ENCODE results near the gene KTI12. TPM values are rescaled to one million over a fixed set of nuclear protein-coding genes. Genes with fewer than 3 reads are reported as not detected.
"Not testable (repeated sequence)": the region's sequence is repeated elsewhere in the genome, so short reads cannot be mapped to it uniquely, and the experiment has no call there.

Gene KTI12
- total RNA-seq, 1 donor from 2014 or later = 3.1 TPM

DNA sequence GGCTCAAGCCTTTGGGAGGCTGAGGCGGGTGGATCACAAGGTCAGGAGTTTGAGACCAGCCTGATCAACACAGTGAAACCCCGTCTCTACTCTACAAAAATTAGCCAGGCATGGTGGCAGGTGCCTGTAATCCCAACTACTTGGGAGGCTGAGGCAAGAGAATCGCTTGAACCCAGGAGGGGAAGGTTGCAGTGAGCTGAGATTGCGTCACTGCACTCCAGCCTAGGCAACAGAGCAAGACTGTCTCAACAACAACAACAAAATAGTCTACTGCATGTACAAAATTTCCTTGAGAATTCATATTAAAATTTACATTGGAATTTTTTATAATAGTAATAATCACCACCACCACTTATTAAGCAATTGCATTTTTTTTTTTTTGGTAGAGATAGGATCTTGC, 15.7 kb upstream of the KTI12 start:
- DNase-seq (ENCODE audit: missing footprints); intact Hi-C loops (cut with DNase I); ATAC-seq: not testable (repeated sequence)

DNA sequence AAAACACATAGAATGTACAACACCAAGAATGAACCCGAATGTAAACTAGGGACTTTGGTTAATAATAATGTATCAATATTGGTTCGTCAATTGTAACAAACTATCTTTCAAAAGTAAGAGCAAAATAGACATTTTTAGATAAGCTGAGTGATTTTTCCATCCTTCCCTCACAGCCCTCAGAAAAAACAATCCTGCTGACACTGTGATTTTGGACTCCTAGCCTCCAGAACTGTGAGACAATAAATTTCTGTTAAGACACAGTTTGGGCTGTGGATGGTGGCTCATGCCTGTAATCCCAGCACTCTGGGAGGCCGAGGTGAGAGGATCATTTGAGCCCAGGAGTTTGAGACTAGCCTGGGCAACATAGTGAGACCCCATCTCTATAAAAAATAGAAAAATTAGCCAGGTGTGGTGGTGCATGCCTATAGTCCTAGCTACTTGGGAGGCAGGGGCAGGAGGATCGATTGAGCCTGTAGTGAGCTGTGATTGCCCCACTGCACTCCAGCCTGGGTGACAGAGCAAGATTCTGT, 12.1 kb upstream of the KTI12 start:
- DNase-seq (ENCODE audit: missing footprints); intact Hi-C loops (cut with DNase I); ATAC-seq: not testable (repeated sequence)

DNA sequence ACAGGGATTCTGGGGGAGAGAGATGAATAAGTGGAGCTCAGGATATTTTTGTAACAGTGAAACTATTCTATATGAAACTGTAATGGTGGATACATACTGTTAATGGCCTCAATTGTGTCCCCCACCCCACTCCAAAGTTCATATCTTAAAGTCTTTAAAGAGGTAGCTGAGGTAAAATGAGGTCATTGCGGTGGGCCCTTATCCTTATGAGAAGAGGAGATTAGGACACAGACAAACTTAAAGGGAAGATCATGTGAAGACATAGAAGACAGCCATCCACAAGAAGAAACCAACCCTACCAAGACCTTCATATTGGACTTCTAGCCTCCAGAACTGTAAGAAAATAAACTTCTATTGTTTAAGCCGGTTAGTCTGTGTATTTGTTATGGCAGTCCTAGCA, 11.6 kb upstream of the KTI12 start:
- DNase-seq (ENCODE audit: missing footprints) (no peak), ATAC-seq (no peak)
- intact Hi-C loops (cut with DNase I) = no loop called here

DNA sequence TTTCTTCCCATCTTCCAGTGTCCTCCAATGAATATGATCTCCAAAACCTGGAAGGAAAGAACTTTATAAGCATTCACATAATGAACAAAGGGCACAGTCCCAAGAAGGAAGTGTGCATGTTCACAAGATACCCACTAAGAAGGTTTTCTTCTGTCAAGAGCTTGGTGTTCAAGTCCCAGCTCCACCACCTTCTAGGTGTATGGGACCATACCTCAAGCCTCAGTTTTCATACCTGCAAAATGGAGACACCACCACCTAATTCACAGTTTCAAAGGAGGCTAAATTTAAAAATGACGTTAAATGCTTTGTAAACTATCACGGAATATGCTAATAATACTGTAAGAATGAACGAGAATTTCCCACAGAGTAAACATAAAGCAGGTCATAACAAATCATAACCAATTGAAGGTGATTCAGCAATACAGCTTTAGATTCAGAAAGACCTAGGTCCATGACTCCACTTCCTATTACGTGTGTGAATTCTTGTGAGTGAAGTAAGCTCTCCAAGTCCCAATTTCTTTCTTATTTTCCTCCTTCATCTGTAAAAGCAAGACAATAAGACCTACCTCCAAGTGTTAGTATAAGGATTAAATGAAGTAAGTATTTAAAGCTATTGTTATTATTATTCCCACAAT, 8.1 kb upstream of the KTI12 start:
- no peak for ATAC-seq
- intact Hi-C loops (cut with DNase I) = no loop called here
- no peak for DNase-seq (ENCODE audit: missing footprints)

DNA sequence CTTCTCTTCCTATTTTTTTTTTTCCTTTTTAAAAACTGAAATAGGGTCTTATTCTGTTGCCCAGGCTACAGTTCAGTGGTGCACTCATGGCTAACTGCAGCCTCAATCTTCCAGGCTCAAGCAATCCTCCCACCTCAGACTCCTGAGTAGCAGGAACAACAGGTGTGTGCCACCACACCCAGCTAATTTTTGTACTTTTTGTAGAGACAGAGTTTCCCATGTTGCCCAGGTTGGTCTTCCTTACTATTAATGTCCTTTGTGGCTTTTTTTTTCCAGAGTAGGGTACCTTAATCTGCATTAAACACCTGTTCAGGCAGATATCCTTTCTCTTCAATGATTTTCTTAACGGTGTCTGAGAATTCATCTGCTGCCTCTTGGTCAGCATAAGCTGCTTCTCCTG, 4.3 kb upstream of the KTI12 start:
- intact Hi-C loops (cut with DNase I) = no loop called here
- no peak for DNase-seq (ENCODE audit: missing footprints)
- no peak for ATAC-seq

DNA sequence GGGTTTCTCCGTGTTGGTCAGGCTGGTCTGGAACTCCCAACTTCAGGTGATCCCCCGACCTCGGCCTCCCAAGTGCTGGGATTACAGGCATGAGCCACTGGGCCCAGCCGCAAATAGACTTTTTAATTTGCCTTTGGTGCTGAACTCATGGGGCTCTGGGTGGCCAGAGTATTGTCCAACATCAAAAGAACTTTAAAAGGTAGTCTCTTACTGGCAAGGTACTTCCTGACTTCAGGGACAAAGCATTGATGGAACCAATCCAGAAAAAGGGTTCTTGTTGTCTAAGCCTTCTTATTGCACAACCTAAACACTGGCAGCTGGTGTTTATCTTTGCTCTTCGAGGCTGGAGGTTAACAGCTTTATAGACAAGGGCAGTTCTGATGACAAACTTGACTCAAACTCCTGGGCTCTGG, 3.8 kb upstream of the KTI12 start:
- intact Hi-C loops (cut with DNase I) = no loop called here
- DNase-seq (ENCODE audit: missing footprints) (no peak), ATAC-seq (no peak)

DNA sequence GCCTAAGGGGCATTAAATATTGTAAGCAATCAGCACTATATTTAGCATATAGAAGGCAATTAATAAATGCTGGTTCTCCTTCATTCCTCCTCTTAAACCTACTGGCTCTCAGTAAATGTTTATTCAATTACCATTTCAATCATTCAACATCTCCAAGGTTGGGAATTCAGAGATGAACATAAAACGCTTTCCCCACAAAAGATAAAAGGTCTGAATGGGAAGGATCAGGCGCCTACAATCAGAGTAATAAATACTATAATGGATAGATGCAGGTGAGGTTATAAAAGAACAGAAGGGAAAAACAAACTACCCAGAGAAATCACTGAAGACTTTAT, 407 bp upstream of the KTI12 start:
- ATAC-seq (no peak), DNase-seq (ENCODE audit: missing footprints) (no peak)
- intact Hi-C loops (cut with DNase I) = no loop called here

DNA sequence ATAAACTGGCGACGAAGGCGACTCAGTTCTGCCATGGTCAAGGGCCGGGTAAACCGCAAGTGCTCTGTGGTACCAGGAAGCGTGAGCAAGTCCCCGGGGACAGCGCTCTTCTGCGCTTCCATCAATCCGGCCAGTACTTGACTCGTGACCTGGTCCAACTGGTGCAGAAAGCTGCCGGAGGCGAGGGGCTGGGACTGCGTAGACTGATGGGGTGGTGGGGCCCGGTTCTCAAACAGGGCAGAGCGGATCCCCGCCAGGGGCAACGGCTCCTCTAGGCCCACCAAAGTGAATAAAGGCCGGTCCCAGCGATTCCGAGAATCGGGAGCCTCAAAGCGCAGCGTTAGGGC, 852 bp downstream of the KTI12 start:
- ATAC-seq (peak; percentile 34), DNase-seq (ENCODE audit: missing footprints) (no peak)
- intact Hi-C loops (cut with DNase I) = loop anchor here (2.0 kb wide), 1 partner anchor 22 kb away; the partner anchor contains the start of gene TXNDC12

DNA sequence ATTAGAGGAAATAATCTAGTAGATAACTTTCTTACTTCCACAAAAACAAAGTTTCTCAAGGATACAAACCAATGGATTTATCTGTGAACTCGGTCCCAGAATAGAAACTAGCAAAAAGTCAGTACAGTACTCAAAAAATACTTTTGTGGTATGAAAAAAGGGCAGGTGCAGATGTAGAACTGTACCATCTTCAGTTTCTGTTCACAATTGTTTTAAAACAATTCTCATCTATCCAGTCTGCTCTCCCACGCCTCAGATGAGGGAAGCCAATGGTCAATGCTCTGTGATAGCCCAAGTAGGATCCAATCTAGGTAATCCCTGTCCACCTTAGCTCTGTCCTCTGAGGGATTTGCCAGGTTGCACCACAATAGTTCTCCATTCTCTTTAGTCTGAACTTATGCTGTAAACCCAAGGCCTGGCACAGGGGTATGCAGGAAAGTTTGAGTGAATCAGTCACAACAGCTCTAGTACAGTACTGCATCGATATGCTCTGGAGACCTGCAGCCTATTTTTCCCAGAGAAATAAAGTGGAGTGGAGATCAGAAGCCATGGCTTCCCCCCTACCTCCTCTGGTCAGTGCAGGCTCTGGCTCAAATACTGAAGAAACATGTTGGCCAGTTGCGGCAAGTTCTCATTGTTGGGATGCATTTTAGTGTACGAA, 1.4 kb downstream of the KTI12 start:
- no peak for ATAC-seq
- intact Hi-C loops (cut with DNase I) = loop anchor here (2.0 kb wide), 1 partner anchor 23 kb away; the partner anchor contains the start of gene TXNDC12

DNA sequence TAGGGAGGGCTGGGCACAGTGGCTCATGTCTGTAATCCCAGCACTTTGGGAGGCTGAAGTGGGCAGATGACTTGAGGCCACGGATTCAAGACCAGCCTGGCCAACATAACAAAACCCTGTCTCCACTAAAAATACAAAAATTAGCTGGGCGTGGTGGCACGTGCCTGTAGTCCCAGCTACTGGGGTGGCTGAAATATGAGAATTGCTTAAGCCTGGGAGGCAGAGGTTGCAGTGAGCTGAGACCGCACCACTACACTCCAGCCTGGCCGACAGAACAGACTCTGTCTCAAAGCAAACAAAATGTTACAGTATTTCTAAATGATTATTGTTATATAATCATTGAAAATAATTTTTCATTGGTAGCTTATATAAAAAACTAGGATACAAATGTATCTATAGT, 4.8 kb downstream of the KTI12 start:
- intact Hi-C loops (cut with DNase I); ATAC-seq; DNase-seq (ENCODE audit: missing footprints): not testable (repeated sequence)

More for the DNA sequence above, 1.4 kb downstream of the KTI12 start:
- DNase-seq (ENCODE audit: missing footprints) = no peak

DNA sequence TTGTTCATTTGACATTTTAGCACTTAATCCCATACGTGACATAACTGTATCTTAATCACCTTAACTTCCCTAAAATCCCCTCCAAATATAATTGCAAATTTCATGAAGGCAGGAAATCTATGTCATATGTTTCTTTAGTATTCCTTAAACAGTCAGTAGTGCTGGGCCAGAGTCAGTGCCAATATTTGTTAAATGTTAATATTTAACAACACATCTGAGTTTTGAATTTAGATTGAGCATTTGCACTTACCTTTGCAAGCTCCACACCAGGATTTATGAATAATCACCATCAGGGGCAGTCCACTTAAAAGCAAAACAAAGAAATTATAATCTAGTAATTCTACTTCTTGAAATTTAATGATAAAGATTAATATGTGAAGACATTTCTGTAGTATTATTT, 5.3 kb downstream of the KTI12 start:
- DNase-seq (ENCODE audit: missing footprints) = no peak
- ATAC-seq = no peak
- intact Hi-C loops (cut with DNase I) = no loop called here

DNA sequence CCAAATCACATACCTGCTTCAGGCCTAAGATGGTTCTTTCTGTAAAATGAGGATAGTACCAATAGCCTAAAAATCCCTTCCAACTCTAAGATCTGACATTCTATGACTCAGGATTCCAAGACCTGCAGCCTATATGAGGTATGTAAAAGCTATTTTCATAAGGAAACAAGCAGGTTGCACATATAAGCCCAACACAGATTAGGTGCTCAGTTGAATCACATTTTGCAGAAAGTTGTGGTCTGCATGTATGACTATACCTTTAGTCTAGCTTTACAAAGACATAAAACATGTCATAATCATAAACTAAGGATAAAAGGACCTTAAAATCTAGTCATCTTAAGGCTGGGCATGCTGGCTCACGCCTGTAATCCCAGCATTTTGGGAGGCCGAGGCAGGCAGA, 7.3 kb downstream of the KTI12 start:
- no peak for ATAC-seq
- no peak for DNase-seq (ENCODE audit: missing footprints)
- intact Hi-C loops (cut with DNase I) = no loop called here

DNA sequence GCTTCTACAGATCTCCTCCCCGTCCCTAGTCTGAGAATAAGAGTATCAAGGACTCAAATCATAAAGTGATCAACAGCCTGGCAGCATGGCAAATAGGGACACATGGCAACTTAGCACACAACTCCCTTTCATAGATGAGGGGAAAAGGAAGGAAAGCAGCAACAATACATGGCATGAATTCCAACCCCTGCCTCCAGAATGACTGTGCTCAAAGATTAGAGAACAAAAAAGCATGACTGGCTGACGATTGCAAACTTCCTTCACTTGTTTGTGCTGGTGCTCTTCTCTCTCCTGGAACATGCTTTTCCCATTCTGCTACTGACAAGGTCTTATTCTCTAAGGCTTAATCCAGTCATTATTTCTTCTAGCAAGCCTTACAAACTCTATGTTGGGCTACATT, 11.5 kb downstream of the KTI12 start:
- ATAC-seq (no peak), DNase-seq (ENCODE audit: missing footprints) (no peak)
- intact Hi-C loops (cut with DNase I) = no loop called here

DNA sequence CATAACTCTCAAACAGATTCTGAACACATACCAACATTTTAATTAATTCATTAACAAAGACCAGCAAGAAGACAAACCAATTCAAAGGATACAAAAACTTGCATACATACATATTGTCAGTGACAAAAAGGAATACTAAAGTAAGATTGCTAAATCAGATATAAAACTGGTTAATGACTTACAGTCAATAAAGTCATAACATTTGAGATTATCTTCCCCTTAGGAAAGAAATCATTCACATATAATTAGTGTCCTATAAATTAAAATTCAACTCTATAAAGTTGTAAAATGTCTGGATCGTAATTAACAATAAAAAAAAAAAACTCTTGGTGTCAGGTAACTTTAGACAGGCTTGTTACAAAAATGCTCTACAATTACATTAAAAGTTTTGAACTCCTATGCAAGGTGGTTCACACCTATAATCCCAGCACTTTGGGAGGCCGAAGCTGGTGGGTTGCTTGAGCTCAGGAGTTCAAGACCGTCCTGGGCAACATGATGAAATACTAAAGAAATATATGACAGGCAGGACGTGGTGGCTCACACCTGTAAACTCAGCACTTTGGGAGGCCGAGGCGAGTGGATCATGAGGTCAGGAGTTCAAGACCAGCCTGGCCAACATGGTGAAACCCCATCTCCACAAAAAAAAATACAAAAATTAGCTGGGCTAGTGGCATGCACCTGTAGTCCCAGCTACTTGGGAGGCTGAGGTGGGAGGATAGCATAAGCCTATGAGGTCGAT, 25.4 kb downstream of the KTI12 start:
- ATAC-seq = no peak
- intact Hi-C loops (cut with DNase I) = no loop called here
- no peak for DNase-seq (ENCODE audit: missing footprints)

DNA sequence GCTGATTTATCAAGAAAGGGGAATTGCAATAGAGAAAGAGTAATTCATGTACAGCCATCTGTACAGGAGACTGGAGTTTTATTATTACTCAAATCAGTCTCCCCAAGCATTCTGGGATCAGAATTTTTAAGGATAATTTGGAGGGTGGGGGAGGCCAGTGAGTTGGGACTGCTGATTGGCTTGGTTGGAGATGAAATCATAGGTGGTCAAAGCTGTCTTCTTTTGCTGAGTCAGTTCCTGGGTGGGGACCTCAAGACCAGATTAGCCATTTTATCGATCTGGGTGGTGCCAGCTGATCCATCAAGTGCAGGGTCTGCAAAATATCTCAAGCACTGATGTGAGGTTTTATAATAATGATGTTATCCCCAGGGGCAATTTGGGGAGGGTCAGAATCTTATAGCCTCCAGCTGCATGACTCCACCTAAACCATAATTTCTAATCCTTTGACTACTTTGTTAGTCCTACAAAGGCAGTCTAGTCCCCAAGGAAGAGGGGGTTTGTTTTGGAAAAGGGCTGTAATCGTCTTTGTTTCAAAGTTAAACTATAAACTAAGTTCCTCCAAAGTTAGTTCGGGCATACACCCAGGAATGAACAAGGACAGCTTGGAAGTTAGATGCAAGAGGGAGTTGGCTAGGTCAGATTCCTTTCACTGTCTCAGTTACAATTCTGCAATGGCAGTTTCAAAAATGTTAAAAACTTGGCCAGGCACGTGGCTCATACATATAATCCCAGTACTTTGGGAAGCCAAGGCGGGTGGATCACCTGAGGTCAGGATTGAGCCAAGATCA, 26.2 kb downstream of the KTI12 start:
- ATAC-seq (no peak), DNase-seq (ENCODE audit: missing footprints) (no peak)
- intact Hi-C loops (cut with DNase I) = no loop called here

DNA sequence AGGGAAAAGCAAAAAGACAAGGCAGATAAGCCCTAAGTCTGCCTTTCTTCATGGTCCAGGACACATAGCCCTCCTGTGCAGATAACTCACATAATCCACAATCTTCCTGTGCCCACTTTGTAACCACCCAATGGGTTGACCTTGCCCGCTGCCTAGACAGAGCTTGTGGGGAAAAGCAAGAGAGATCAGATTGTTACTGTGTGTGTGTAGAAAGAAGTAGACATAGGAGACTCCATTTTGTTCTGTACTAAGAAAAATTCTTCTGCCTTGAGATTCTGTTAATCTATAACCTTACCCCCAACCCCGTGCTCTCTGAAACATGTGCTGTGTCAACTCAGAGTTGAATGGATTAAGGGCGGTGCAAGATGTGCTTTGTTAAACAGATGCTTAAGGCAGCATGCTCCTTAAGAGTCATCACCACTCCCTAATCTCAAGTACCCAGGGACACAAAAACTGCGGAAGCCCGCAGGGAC, 27.5 kb downstream of the KTI12 start:
- ATAC-seq; DNase-seq (ENCODE audit: missing footprints); intact Hi-C loops (cut with DNase I): not testable (repeated sequence)

DNA sequence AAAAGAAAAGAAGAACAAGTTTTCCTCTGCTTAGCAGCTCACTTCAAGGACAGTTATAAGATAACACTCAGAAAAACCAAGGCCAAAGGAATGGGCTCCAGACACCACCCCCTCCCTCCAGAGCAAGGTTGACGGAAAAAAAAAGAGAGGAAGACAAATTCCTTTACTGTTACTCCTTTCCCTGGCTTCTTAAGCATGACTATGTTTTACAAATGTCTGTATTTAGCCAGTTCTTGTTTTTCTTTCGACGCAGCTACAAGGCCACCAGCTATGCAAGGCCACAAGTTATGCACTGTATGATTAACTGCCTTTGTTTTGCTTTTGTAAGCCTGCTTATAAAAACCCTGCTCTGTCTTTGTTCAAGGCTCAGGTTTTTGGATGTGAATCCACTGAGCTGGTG, 28.1 kb downstream of the KTI12 start:
- DNase-seq (ENCODE audit: missing footprints); intact Hi-C loops (cut with DNase I); ATAC-seq: not testable (repeated sequence)

DNA sequence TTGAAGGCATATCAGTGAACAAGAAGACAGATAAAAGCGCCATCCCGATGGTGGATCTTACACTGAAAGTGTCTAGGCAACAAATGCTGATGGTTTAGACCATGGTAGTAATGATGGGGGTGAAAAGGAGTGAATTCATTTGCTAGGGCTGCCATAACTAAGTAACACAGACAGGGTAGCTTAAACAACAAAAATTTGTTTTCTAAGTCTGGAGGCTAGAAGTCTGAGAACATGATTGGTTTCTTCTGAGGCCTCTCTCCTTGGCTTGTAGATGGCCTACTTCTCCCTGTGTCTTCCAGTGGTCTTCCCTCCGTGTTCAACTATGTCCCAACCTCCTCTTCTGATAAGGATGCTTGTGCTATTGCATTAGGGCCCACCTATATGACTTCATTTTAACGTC, 29.7 kb downstream of the KTI12 start:
- intact Hi-C loops (cut with DNase I) = no loop called here
- DNase-seq (ENCODE audit: missing footprints) = no peak
- ATAC-seq = no peak
